Osteocyte (in vitro differentiated cells): ENCODE measurements around the gene MATCAP1. TPM values are rescaled to one million over a fixed set of nuclear protein-coding genes. Genes with fewer than 3 reads are reported as not detected.

Source experiments
- DNase-seq: peaks from one replicate; pipeline ENCODE4 v3.0.0; 2021; ENCODE audit warnings: mixed read lengths; ENCODE audit not compliant: unreplicated experiment; ENCODE audit errors: extremely low spot score
- H3K27ac Mint-ChIP-seq: one replicate; pipeline ENCODE4 v1.8.0; 2021; ENCODE audit warnings: mild to moderate bottlenecking, mixed read lengths; ENCODE audit not compliant: unreplicated experiment
- H3K27me3 Mint-ChIP-seq: one replicate; pipeline ENCODE4 v1.8.0; 2021; ENCODE audit warnings: mixed read lengths; ENCODE audit not compliant: unreplicated experiment
- H3K36me3 Mint-ChIP-seq: one replicate; pipeline ENCODE4 v1.8.0; 2021; ENCODE audit warnings: mixed read lengths; ENCODE audit not compliant: unreplicated experiment
- H3K4me1 Mint-ChIP-seq: one replicate; pipeline ENCODE4 v1.8.0; 2021; ENCODE audit warnings: mixed read lengths; ENCODE audit not compliant: unreplicated experiment
- H3K4me3 Mint-ChIP-seq: one replicate; pipeline ENCODE4 v1.8.0; 2021; ENCODE audit warnings: mild to moderate bottlenecking, moderate library complexity, mixed read lengths; ENCODE audit not compliant: unreplicated experiment
- H3K9me3 Mint-ChIP-seq: one replicate; pipeline ENCODE4 v1.8.0; 2021; ENCODE audit warnings: mixed read lengths; ENCODE audit not compliant: unreplicated experiment
- CTCF ChIP-seq: fragments of 200-600 bp; sonication (generic); IDR thresholded peaks from 2 replicates; pipeline ENCODE4 v1.5.0; 2021; ENCODE audit warnings: antibody characterized with exemption, mild to moderate bottlenecking, moderate library complexity
- microRNA-seq: library from miRNA; unstranded; fragments of <30 nt; microRNA quantifications from one replicate; pipeline ENCODE4 v1.1.0, GENCODE V29; 2020; ENCODE audit not compliant: unreplicated experiment
- total RNA-seq: library from RNA; stranded (reverse); gene quantifications from 2 replicates; pipeline ENCODE4 v1.2.1, GENCODE V29; 2021

The MATCAP1 gene
- total RNA-seq, 1 donor from 2014 or later: 35.7 TPM

GRCh38 chr16:67141391-67141790 is 42.4 kb downstream of the MATCAP1 start:
- H3K4me1 Mint-ChIP-seq: no peaks in the 10 kb centered on the region
- DNase-seq: no peak
- no peak overlapping the region for H3K4me3 Mint-ChIP-seq
- H3K9me3 Mint-ChIP-seq: no peaks in the 10 kb centered on the region
- no peak for TF ChIP-seq CTCF
- peaks cover 37% of the 10 kb centered on the region for H3K36me3 Mint-ChIP-seq
- no peak overlapping the region for H3K27ac Mint-ChIP-seq
- H3K27me3 Mint-ChIP-seq: no peaks in the 10 kb centered on the region

- peaks cover 38% of the 10 kb centered on the region for H3K36me3 Mint-ChIP-seq
- H3K4me1 Mint-ChIP-seq: no peaks in the 10 kb centered on the region
- no peaks in the 10 kb centered on the region for H3K9me3 Mint-ChIP-seq
- no peak for TF ChIP-seq CTCF
- no peak overlapping the region for H3K4me3 Mint-ChIP-seq
- DNase-seq: no peak
- H3K27ac Mint-ChIP-seq: no peak overlapping the region
- H3K27me3 Mint-ChIP-seq: no peaks in the 10 kb centered on the region
These were observed 46.2 kb downstream of the MATCAP1 start for GRCh38 chr16:67137605-67138004.

- Mint-ChIP-seq H3K4me3 (no peak overlapping the region), H3K9me3 (no peaks in the 10 kb centered on the region), H3K36me3 (peaks cover 29% of the 10 kb centered on the region), H3K27ac (no peak overlapping the region), H3K4me1 (no peaks in the 10 kb centered on the region), H3K27me3 (no peaks in the 10 kb centered on the region)
- TF ChIP-seq CTCF: no peak
- DNase-seq: no peak
These were observed 54.3 kb downstream of the MATCAP1 start for GRCh38 chr16:67129422-67129821.

- H3K4me3 Mint-ChIP-seq: no peak overlapping the region
- no peaks in the 10 kb centered on the region for H3K9me3 Mint-ChIP-seq
- H3K27ac Mint-ChIP-seq: no peak overlapping the region
- DNase-seq: no peak
- no peaks in the 10 kb centered on the region for H3K4me1 Mint-ChIP-seq
- H3K27me3 Mint-ChIP-seq: no peaks in the 10 kb centered on the region
- TF ChIP-seq CTCF: no peak
- peaks cover 28% of the 10 kb centered on the region for H3K36me3 Mint-ChIP-seq
These were observed 54.9 kb downstream of the MATCAP1 start for GRCh38 chr16:67128887-67129286.

- Mint-ChIP-seq H3K4me1 (no peaks in the 10 kb centered on the region), H3K4me3 (no peak overlapping the region), H3K36me3 (peaks cover 32% of the 10 kb centered on the region), H3K9me3 (no peaks in the 10 kb centered on the region), H3K27ac (no peak overlapping the region), H3K27me3 (no peaks in the 10 kb centered on the region)
- no peak for TF ChIP-seq CTCF
- no peak for DNase-seq
These were observed 55.3 kb downstream of the MATCAP1 start for GRCh38 chr16:67128417-67128816.

Small RNA genes lying within 50 kb of the gene (microRNA-seq; reads per million reads assigned to microRNA genes)
- 163 reads per million, percentile 57 among the genes with 10 or more reads in this experiment for gene MIR328

Other genes with a start within 250 kb of the MATCAP1 start
- 65.6 and 69.9 TPM in 2 replicates for gene CIAO2B, start 249.6 kb downstream of the MATCAP1 start, total RNA-seq
- gene CES2, start 248.4 kb downstream of the MATCAP1 start, total RNA-seq: 38.6 and 40.5 TPM in 2 replicates
- 0.24 and 0.73 TPM in 2 replicates for gene CES3, start 222.7 kb downstream of the MATCAP1 start, total RNA-seq
- gene CES4A, start 195.4 kb downstream of the MATCAP1 start, total RNA-seq: 3.3 and 3.8 TPM in 2 replicates
- 75.2 and 88.3 TPM in 2 replicates for gene CBFB, start 154.8 kb downstream of the MATCAP1 start, total RNA-seq
- gene PHAF1, start 74.0 kb downstream of the MATCAP1 start, total RNA-seq: 19.5 and 19.8 TPM in 2 replicates
- gene B3GNT9, start 33.0 kb downstream of the MATCAP1 start, total RNA-seq: 44.1 and 44.9 TPM in 2 replicates
- gene TRADD, start 24.1 kb downstream of the MATCAP1 start, total RNA-seq: 13.4 and 14.1 TPM in 2 replicates
- gene FBXL8, start 24.0 kb downstream of the MATCAP1 start, total RNA-seq: 12.8 and 15.5 TPM in 2 replicates
- gene HSF4, start 19.2 kb downstream of the MATCAP1 start, total RNA-seq: 19.6 and 22.3 TPM in 2 replicates
- gene NOL3, start 13.4 kb downstream of the MATCAP1 start, total RNA-seq: 15.8 and 22.8 TPM in 2 replicates
- gene EXOC3L1, start 6.2 kb upstream of the MATCAP1 start, total RNA-seq: not detected in 2 replicates
- 40.0 and 43.4 TPM in 2 replicates for gene E2F4, start 8.2 kb upstream of the MATCAP1 start, total RNA-seq
- 1.7 and 2.1 TPM in 2 replicates for gene ELMO3, start 15.2 kb upstream of the MATCAP1 start, total RNA-seq
- 41.0 and 44.5 TPM in 2 replicates for gene TMEM208, start 43.2 kb upstream of the MATCAP1 start, total RNA-seq
- gene FHOD1, start 63.5 kb upstream of the MATCAP1 start, total RNA-seq: 60.0 and 71.7 TPM in 2 replicates
- 4.2 and 4.4 TPM in 2 replicates for gene SLC9A5, start 65.0 kb upstream of the MATCAP1 start, total RNA-seq
- 10.1 and 11.4 TPM in 2 replicates for gene PLEKHG4, start 95.6 kb upstream of the MATCAP1 start, total RNA-seq
- 0.39 TPM in 1 of 2 replicates, not detected in the other for gene KCTD19, start 142.8 kb upstream of the MATCAP1 start, total RNA-seq
- gene LRRC36, start 142.9 kb upstream of the MATCAP1 start, total RNA-seq: not detected in 2 replicates
- 1.4 and 1.5 TPM in 2 replicates for gene TPPP3, start 209.5 kb upstream of the MATCAP1 start, total RNA-seq
- 13.5 and 15.4 TPM in 2 replicates for gene ZDHHC1, start 232.5 kb upstream of the MATCAP1 start, total RNA-seq
- 0.40 and 0.68 TPM in 2 replicates for gene HSD11B2, start 247.2 kb upstream of the MATCAP1 start, total RNA-seq